NCI-H2196 treated with DMSO at 0.1 percent for 48 hours (cell line): ENCODE data around the gene DGCR8.

ENCODE experiments used
- DNase-seq: peaks from one replicate; lab custom pipeline; 2025; ENCODE audit not compliant: unreplicated experiment; lab: John Stamatoyannopoulos, UW

The DGCR8 gene

GRCh38 chr22:20052309-20053259, 27.5 kb upstream of the DGCR8 start:
- DNase-seq = no peak

- DNase-seq = no peak
These were observed 26.5 kb upstream of the DGCR8 start for GRCh38 chr22:20053407-20054033.

- no peak for DNase-seq
These were observed 26.0 kb upstream of the DGCR8 start for GRCh38 chr22:20054034-20054427.

- no peak for DNase-seq
These were observed 25.6 kb upstream of the DGCR8 start for GRCh38 chr22:20054485-20054884.

GRCh38 chr22:20055144-20055543, 24.9 kb upstream of the DGCR8 start:
- no peak for DNase-seq

GRCh38 chr22:20055654-20056053, 24.4 kb upstream of the DGCR8 start:
- no peak for DNase-seq

- DNase-seq = no peak
These were observed 23.9 kb upstream of the DGCR8 start for GRCh38 chr22:20056161-20056560.

- DNase-seq = no peak
These were observed 23.2 kb upstream of the DGCR8 start for GRCh38 chr22:20056696-20057386.

- no peak for DNase-seq
These were observed 22.3 kb upstream of the DGCR8 start for GRCh38 chr22:20057596-20058268.

- no peak for DNase-seq
These were observed 20.9 kb upstream of the DGCR8 start for GRCh38 chr22:20058989-20059770.

- DNase-seq = no peak
These were observed 19.2 kb upstream of the DGCR8 start for GRCh38 chr22:20060700-20061480.

- DNase-seq = no peak
These were observed 18.6 kb upstream of the DGCR8 start for GRCh38 chr22:20061481-20061861.

- DNase-seq = no peak
These were observed 17.8 kb upstream of the DGCR8 start for GRCh38 chr22:20062043-20062765.

- DNase-seq = no peak
These were observed 17.3 kb upstream of the DGCR8 start for GRCh38 chr22:20062766-20063083.

GRCh38 chr22:20063271-20064139, 16.5 kb upstream of the DGCR8 start:
- DNase-seq = no peak

- DNase-seq = no peak
These were observed 15.9 kb upstream of the DGCR8 start for GRCh38 chr22:20064140-20064480.

GRCh38 chr22:20064545-20065262, 15.3 kb upstream of the DGCR8 start:
- no peak for DNase-seq
